Measurements from ENCODE around the gene FGF14.

The FGF14 gene

GRCh38 chr13:101967216-101967615 is 434.6 kb downstream of the FGF14 start (continued):
- TF ChIP-seq ZNF571 (tag by site-specific recombination; IDR thresholded peaks at IDR 0.05) (no peak), FEZF1 (tag by site-specific recombination; IDR thresholded peaks at IDR 0.05) (no peak)

- no peak overlapping the region for H3K27ac ChIP-seq (ENCODE audit: extremely low read depth, low read depth, low read length)
- H3K9me3 ChIP-seq (ENCODE audit: control insufficient read depth, insufficient read depth, low read depth, low read length): no peaks in the 10 kb centered on the region
- ChIA-PET POLR2A (no interaction called here), CTCF (no interaction called here)
- TF ChIP-seq ZNF19 (tag by site-specific recombination; IDR thresholded peaks at IDR 0.05; ENCODE audit: low read depth): no peak
- H3K36me3 ChIP-seq (ENCODE audit: control insufficient read depth in 2 of 2, insufficient read depth in 1 of 2, low read length in 2 of 2): no peaks in the 10 kb centered on the region
- no peak overlapping the region for H3K4me3 ChIP-seq (ENCODE audit: low read depth, low read length)
- no peaks in the 10 kb centered on the region for H3K4me1 ChIP-seq (ENCODE audit: control insufficient read depth, insufficient read depth, low read length)
Observed at GRCh38 chr13:101965096-101965495, 436.8 kb downstream of the FGF14 start.

GRCh38 chr13:101959016-101959415 is 442.8 kb downstream of the FGF14 start:
- POLR2A ChIA-PET: no interaction called here
- Histone ChIP-seq H3K36me3 (ENCODE audit: control insufficient read depth in 2 of 2, insufficient read depth in 1 of 2, low read length in 2 of 2) (no peaks in the 10 kb centered on the region), H3K27ac (ENCODE audit: extremely low read depth, low read depth, low read length) (no peak overlapping the region), H3K4me3 (ENCODE audit: low read depth, low read length) (no peak overlapping the region), H3K4me1 (ENCODE audit: control insufficient read depth, insufficient read depth, low read length) (no peaks in the 10 kb centered on the region), H3K9me3 (ENCODE audit: control insufficient read depth, insufficient read depth, low read depth, low read length) (no peaks in the 10 kb centered on the region)
- CTCF ChIA-PET: no interaction called here
- no peak for TF ChIP-seq ZBTB1 (tag by site-specific recombination; IDR thresholded peaks at IDR 0.05)
- no peak for TF ChIP-seq ZNF624 (tag by site-specific recombination; IDR thresholded peaks at IDR 0.05)
- no peak for TF ChIP-seq ZNF629 (tag by site-specific recombination; IDR thresholded peaks at IDR 0.05)
- TF ChIP-seq ZNF112 (tag by site-specific recombination; IDR thresholded peaks at IDR 0.05): no peak
- no peak for TF ChIP-seq ZNF596 (tag by site-specific recombination; IDR thresholded peaks at IDR 0.05)
- no peak for TF ChIP-seq ZNF488 (tag by site-specific recombination; IDR thresholded peaks at IDR 0.05)
- TF ChIP-seq ZNF174 (tag by site-specific recombination; IDR thresholded peaks at IDR 0.05): no peak
- TF ChIP-seq ZNF184 (tag by site-specific recombination; IDR thresholded peaks at IDR 0.05): no peak
- no peak for TF ChIP-seq FEZF1 (tag by site-specific recombination; IDR thresholded peaks at IDR 0.05)
- TF ChIP-seq ZSCAN4 (tag by site-specific recombination; IDR thresholded peaks at IDR 0.05): no peak

- Histone ChIP-seq H3K4me1 (ENCODE audit: control insufficient read depth, insufficient read depth, low read length) (no peaks in the 10 kb centered on the region), H3K36me3 (ENCODE audit: control insufficient read depth in 2 of 2, insufficient read depth in 1 of 2, low read length in 2 of 2) (no peaks in the 10 kb centered on the region), H3K9me3 (ENCODE audit: control insufficient read depth, insufficient read depth, low read depth, low read length) (no peaks in the 10 kb centered on the region), H3K4me3 (ENCODE audit: low read depth, low read length) (no peak overlapping the region), H3K27ac (ENCODE audit: extremely low read depth, low read depth, low read length) (no peak overlapping the region)
- CTCF ChIA-PET: no interaction called here
- POLR2A ChIA-PET: no interaction called here
- no peak for TF ChIP-seq ZNF394 (tag by site-specific recombination; IDR thresholded peaks at IDR 0.05; ENCODE audit: borderline replicate concordance)
- TF ChIP-seq ZBTB17 (tag by site-specific recombination; IDR thresholded peaks at IDR 0.05): no peak
- no peak for TF ChIP-seq ZBTB7A (tag by site-specific recombination; IDR thresholded peaks at IDR 0.05; ENCODE audit: low read depth)
- no peak for TF ChIP-seq ZNF354C (tag by site-specific recombination; IDR thresholded peaks at IDR 0.05; ENCODE audit: borderline replicate concordance, low read depth)
- TF ChIP-seq ZBTB26 (tag by site-specific recombination; optimal IDR thresholded peaks at IDR 0.05): no peak
- TF ChIP-seq PRDM2 (tag by site-specific recombination; IDR thresholded peaks at IDR 0.05; ENCODE audit: borderline replicate concordance): no peak
- no peak for TF ChIP-seq ZNF621 (tag by site-specific recombination; IDR thresholded peaks at IDR 0.05)
- TF ChIP-seq ZNF132 (tag by site-specific recombination; IDR thresholded peaks at IDR 0.05; ENCODE audit: borderline replicate concordance): no peak
- TF ChIP-seq ZSCAN23 (tag by site-specific recombination; IDR thresholded peaks at IDR 0.05): no peak
Observed at GRCh38 chr13:101955764-101956163, 446.1 kb downstream of the FGF14 start.
